ENCODE measurements around the gene THSD8.

DNA sequence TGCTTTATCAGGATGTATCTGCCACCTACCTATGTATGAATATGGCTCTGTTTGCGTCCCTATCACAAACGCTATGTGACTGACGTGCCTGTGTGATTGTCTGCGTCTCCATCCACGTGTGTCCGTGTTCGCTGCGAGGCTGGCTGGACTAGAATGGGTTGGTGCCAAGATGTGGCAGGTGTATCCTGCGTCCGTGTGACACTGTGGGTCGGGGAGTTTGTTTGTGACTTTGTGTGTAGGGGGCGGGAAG, 19.8 kb upstream of the THSD8 start:
- TF ChIP-seq CREB1 (IDR thresholded peaks at IDR 0.05; ENCODE audit: low read depth), result no peak
- TF ChIP-seq ZBTB7A (IDR thresholded peaks at IDR 0.05; ENCODE audit: low read depth), result no peak
- no peak for TF ChIP-seq CEBPB (IDR thresholded peaks at IDR 0.05)
- no peak for TF ChIP-seq RAD21 (IDR thresholded peaks at IDR 0.05; ENCODE audit: low read depth)
- TF ChIP-seq YY1 (IDR thresholded peaks at IDR 0.05; ENCODE audit: low read depth), result no peak
- no peak for TF ChIP-seq NFIC (IDR thresholded peaks at IDR 0.05)
- TF ChIP-seq MAX (IDR thresholded peaks at IDR 0.05), result no peak; the same call in 1 of the 2 replicates
- TF ChIP-seq EP300 (IDR thresholded peaks at IDR 0.05; ENCODE audit: borderline replicate concordance), result no peak
- no peak for TF ChIP-seq TAF1 (IDR thresholded peaks at IDR 0.05; ENCODE audit: low read depth)
- TF ChIP-seq, protein P1, sequence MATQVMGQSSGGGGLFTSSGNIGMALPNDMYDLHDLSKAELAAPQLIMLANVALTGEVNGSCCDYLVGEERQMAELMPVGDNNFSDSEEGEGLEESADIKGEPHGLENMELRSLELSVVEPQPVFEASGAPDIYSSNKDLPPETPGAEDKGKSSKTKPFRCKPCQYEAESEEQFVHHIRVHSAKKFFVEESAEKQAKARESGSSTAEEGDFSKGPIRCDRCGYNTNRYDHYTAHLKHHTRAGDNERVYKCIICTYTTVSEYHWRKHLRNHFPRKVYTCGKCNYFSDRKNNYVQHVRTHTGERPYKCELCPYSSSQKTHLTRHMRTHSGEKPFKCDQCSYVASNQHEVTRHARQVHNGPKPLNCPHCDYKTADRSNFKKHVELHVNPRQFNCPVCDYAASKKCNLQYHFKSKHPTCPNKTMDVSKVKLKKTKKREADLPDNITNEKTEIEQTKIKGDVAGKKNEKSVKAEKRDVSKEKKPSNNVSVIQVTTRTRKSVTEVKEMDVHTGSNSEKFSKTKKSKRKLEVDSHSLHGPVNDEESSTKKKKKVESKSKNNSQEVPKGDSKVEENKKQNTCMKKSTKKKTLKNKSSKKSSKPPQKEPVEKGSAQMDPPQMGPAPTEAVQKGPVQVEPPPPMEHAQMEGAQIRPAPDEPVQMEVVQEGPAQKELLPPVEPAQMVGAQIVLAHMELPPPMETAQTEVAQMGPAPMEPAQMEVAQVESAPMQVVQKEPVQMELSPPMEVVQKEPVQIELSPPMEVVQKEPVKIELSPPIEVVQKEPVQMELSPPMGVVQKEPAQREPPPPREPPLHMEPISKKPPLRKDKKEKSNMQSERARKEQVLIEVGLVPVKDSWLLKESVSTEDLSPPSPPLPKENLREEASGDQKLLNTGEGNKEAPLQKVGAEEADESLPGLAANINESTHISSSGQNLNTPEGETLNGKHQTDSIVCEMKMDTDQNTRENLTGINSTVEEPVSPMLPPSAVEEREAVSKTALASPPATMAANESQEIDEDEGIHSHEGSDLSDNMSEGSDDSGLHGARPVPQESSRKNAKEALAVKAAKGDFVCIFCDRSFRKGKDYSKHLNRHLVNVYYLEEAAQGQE (IDR thresholded peaks at IDR 0.05; ENCODE audit: low read depth), result no peak
- no peak for TF ChIP-seq FOXM1 (IDR thresholded peaks at IDR 0.05; ENCODE audit: borderline replicate concordance, low read depth)
- TF ChIP-seq TEAD4 (IDR thresholded peaks at IDR 0.05), result no peak
- TF ChIP-seq EGR1 (IDR thresholded peaks at IDR 0.05), result no peak
- no peak for TF ChIP-seq TCF12 (IDR thresholded peaks at IDR 0.05; ENCODE audit: low read depth)
